ENCODE data around the gene C17orf58.
A peak's percentile ranks its signal among the peaks of the same experiment; 100 is the strongest.
"Not testable (repeated sequence)": the region's sequence is repeated elsewhere in the genome, so short reads cannot be mapped to it uniquely, and the experiment has no call there.

C17orf58 gene

GRCh38 chr17:68004201-68004600, 7.9 kb upstream of the C17orf58 start:
- no peak for DNase-seq (ENCODE audit: low read depth, low spot score)

- DNase-seq (ENCODE audit: low read depth, low spot score), result no peak
Measured at GRCh38 chr17:67999291-67999911, 3.1 kb upstream of the C17orf58 start.

DNA sequence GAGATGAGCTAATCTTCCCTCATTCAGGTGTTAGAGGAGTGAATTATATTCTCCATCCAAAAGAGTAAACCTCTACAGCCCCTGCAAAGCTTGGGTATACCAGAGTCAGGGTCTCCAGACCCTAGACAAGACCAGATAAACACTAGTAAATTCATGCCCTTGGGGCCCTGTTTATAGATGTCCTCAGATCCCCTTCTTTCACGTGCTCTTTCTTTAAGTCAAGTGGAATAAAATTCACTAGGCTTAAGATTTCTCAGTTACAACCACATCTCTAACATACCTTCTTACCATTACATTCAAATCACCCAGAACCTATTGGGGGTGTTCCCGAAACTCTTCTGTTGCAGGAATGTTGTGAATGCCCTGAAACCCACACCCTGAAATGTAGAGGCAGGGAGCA, 2.2 kb upstream of the C17orf58 start:
- DNase-seq (ENCODE audit: low read depth, low spot score), result no peak

DNA sequence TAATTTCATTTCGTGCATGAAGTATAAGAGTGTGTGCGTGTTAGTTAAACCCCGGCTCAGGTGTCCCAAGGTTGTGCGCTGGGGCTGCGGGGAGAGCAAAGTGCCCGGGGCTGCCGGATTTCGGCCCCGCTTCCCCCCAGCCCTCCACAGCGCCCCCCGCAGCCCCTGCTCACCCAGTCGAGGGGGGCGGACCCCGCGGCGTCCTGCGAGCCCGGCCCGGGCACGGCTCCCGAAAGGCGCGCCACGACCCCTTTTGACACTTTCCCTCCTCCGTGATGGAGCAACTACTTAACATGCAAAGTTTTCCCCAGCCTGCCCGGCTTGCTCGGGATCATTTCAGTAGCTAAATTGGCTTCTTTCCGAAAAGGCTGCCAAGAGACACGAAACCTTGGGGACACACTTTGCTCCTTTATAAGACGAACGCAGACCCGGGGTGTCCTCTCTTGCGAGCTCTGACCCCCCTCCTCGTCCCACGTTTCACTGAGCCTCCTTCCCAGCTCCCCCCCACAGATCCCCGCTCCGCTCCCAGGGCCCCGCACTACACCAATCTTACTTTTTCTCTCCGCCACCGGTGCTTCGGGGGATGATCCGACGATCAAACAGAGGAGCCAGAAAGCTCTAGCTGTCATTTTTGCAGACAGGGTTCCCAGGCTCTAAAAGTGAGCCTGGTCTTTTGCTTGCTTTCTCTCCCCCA, 552 bp downstream of the C17orf58 start:
- DNase-seq (ENCODE audit: low read depth, low spot score), result no peak

- DNase-seq (ENCODE audit: low read depth, low spot score), result peak; percentile 85
Measured at GRCh38 chr17:67994817-67995569, 1.3 kb downstream of the C17orf58 start.

- DNase-seq (ENCODE audit: low read depth, low spot score), result no peak
Measured at GRCh38 chr17:67993998-67994361, 2.3 kb downstream of the C17orf58 start.

DNA sequence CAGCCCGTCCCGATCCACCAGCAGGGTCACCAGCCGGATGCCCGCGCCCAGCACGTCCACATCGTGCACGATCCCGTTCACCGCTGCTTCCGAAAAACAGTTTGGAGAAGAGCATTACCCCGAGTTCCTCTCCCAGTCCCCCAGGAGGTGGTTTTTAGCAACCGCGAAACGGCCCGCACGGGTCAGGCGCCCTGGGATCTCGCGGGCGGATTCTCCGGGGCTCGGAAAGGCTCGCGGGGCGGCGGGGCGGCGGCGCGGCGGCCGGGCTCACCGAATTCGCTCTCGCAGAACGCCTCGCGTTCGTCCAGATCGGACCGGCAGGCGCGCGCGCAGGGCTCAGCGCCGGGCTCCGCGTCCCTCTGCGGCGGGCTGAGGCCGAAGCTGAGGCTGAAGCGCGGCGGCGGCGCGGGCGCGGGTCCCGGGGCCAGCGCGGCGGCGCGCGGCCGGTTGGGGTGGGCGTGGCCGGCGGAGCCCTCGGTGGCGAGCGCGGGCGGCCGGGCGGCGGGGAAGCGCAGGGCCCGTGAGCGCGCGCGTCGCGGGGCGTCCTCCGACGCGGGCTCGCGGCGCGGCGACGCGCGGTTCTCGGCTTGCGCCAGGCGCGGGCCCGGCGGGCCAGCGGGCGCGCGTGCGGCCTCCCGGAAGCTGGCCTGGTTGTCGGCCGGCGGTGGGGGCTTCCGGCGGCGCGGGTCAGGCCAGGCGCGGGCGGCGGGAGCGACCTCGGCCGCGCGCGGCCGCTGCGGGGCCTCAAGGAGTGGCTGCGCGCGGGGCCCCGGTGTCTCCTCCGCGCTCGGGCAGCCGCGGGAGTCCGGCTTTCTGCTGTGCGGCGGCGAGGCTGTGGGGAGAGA, 2.9 kb downstream of the C17orf58 start:
- no peak for DNase-seq (ENCODE audit: low read depth, low spot score)

DNA sequence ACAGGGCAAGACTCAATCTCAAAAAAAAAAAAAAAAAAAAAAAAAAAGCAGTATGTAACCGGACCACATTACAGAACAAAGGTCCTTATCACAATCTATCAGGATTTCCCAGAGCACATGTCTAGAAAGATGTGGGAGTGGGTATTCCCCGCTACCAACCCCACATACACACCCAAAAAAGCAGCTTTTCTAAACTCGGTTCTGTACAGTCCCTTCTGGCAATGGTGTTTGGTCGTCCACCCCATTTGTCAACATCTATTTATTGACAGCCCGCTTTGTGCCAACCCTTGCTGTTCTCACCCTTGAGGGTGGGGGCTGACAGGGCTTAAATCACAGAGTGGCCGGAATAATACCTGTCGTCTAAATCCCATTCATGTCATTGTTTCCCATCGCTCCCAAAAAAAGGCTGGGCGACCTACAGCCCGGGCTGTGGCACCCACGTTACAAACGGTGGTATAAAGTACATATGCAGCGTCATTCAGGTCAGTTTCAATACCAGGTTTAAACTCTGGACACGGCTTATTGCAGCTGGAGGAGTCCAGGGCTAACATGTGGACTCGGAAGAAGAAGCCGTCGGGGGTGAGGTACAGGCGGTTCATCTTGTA, 3.6 kb downstream of the C17orf58 start:
- no peak for DNase-seq (ENCODE audit: low read depth, low spot score)

- no peak for DNase-seq (ENCODE audit: low read depth, low spot score)
Measured at GRCh38 chr17:67990909-67991308, 5.4 kb downstream of the C17orf58 start.

DNA sequence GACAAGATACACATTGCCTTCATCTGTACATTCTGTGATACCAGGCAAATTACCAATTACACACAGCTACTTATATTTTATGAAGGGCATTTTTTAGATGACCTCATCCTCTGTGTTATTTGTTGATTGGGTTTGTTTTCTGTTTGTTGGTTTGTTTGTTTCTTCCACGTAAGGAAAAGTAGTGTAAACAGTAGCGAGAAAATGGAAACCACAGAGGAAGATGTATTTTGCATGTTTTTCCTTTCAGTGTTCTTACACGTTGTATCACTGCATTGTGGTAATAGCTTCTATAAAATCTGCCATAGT, 12.9 kb downstream of the C17orf58 start:
- no peak for DNase-seq (ENCODE audit: low read depth, low spot score)

DNA sequence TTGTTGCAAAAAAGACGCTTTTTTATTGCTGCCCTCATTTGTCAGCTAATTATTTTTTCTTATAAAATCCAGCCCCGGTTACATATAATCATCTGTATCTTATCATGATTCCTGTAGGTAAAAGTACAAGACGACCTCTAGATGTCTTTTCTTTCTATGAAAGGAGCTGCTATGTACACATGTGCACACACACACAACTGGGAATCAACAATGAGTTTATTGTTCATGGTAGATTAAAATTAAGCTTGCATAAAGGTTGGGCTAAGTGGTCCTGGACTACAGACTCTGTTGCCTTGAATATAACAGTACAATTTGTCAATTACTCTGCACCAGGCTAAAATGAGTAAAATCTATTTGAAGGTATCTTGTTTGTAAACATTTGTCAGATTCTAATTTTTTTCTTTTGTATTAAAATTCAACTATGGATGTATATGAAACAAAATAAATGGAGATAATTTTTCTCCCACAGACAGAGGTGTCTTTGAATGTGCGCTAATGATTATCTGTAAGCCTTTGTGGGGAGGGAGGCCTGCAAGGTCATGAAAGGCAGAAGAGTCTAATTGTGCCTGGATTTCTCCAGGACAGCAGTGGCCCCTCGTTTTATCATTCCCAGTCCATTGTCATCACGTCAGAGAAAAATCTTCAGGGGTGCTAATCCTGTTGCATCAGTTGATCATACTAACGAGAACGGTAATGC, 13.4 kb downstream of the C17orf58 start:
- DNase-seq (ENCODE audit: low read depth, low spot score), result no peak

DNA sequence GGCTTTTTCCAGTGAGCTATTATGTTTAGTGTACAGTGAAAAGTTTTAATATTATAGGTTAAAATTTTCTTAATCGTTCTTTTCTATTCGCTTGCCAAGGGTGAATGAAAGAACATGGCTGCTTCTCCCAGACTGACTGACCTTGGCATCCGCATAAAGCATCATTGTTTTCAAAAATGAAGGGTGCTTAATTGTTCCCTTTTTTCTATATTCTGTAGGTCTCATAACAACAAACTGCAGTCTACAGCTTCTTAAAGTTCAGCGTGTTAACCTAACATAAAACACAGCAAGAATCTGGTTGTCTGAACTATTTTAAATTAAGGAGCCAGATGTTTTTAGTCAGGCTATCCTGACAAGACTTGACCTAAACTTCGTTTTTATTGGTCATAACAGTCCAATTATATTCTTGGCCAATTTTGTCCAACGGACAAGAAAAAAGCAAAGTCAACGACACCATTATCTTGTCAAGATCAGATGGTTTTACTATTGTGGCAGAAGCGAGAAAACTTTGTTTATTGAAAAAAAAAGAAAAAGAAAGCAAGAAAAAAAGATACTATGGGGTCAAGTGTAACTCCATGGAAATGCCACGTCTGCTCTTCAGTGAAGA, 14.1 kb downstream of the C17orf58 start:
- no peak for DNase-seq (ENCODE audit: low read depth, low spot score)

- not testable (repeated sequence) for DNase-seq (ENCODE audit: low read depth, low spot score)
Measured at GRCh38 chr17:67980883-67981282, 15.4 kb downstream of the C17orf58 start.

DNA sequence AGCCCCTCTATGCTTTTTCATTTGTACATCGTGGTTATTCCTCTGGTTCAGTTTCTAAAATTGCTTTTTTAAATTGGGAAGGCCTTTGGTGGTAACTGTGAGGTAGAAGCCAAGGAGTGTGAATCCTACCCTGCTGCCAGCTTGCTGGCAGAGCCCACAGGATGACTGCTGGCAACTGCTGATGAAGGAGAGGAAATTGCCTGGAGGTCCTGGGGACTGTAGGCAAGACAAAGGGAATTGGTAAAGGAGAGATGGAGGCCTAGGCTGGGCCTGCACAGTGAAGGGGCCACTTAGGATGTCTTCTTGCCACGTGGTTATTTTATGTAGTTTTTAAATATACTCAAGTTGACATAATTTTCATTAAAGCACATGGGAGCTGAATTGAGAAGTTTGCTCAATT, 15.8 kb downstream of the C17orf58 start:
- no peak for DNase-seq (ENCODE audit: low read depth, low spot score)

DNA sequence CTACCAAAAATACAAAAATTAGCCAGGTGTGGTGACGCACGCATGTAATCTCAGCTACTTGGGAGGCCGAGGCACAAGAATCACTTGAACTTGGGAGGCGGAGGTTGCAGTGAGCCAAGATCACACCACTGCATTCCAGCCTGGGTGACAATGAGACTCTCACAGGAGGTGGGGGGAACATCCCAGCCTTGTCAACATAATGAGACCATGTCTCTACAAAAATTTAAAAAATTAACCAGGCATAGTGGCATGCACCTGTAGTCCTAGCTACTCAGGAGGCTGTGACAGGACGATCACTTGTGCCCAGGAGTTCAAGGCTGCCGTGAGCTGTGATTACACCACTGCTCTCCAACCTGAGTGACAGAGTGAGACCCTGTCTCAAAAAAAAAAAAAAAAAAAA, 20.0 kb downstream of the C17orf58 start:
- DNase-seq (ENCODE audit: low read depth, low spot score), result not testable (repeated sequence)

GRCh38 chr17:67974598-67975066, 21.6 kb downstream of the C17orf58 start:
- DNase-seq (ENCODE audit: low read depth, low spot score), result no peak

DNA sequence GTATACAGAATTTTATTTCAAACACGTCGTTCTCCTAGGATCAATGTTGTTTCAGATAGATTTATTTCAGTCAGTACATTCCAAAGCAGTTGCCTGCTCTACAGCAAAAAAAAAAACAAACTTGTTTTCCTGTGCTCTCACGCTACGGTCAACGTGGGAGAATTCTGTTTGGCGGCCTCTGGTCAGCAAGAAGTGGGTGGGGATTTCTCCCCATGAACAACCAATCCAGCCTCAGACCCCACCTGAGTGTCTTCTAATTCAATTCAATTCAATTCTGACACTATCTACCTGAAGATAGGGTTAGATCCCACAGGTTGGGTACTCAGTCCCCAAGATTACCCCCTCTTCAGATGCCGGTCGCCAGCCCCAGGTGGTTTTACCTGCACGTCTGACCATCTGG, 22.1 kb downstream of the C17orf58 start:
- DNase-seq (ENCODE audit: low read depth, low spot score), result no peak

DNA sequence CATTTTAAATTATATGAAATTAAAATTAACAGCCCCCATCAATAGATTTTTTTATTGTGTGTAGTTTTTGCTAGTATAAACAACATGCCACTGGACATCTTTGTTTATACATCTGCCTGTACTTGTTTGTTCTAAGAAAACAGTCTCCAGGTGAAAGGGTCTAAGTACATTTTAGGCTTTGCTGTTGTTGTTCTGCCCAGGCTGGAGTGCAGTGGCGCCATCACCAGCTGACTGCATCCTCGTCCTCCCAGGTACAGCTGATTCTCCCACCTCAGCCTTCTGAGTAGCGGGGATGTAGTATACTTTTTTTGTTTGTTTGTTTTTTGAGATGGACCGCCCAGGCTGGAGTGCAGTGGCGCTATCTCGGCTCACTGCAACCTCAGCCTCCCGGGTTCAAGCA, 25.5 kb downstream of the C17orf58 start:
- no peak for DNase-seq (ENCODE audit: low read depth, low spot score)

GRCh38 chr17:67963145-67963572, 33.1 kb downstream of the C17orf58 start:
- DNase-seq (ENCODE audit: low read depth, low spot score), result peak; percentile 15

- not testable (repeated sequence) for DNase-seq (ENCODE audit: low read depth, low spot score)
Measured at GRCh38 chr17:67962156-67962555, 34.1 kb downstream of the C17orf58 start.

Data from brain pericyte (primary cell).